DMS 273 (cell line): ENCODE data around the gene TCF7L1.
"Not testable (repeated sequence)": the region's sequence is repeated elsewhere in the genome, so short reads cannot be mapped to it uniquely, and the experiment has no call there.

ENCODE experiments used
- DNase-seq: peaks from one replicate; lab custom pipeline; 2025; ENCODE audit not compliant: unreplicated experiment; lab: John Stamatoyannopoulos, UW

The TCF7L1 gene

DNA sequence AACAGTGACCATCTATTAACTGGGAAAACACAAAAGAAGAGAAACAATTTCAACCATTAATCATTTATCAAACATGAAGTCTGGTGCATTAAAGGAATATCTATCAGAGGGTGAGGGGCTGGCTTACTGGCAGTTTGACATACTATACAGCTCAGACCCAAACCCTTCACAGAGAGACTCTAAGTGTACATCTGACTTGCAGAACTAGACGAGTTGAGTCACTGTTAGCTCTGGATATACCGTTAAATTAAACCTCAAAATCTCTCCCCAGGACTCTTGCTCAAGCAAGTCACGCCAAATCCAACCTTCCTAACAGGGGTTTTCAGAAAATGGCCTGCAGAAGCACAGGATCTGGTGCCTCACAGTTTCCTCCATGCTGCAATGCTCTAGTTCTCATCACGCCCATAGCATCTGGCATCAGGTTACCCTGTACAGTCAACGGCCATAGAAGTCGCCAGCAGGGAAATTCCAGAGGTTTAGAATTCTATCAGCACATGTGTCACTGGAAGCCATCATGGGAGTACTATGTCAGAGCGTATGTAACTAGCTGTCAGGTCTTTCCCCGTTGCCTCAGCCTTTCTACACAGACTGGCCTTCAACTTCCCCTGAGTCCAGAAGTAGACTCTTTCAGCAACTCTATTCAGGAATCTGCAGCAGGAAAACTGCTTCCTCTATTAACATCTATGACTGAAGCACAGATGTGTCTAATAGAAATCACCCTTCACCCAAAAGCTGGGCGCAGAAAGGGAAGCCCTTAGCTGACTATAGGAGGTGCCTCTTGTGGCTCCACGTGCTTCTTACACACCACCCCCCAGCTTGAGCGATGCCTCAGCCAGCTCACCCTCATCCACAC lies 185.3 kb downstream of the TCF7L1 start:
- peak; percentile 68 for DNase-seq

DNA sequence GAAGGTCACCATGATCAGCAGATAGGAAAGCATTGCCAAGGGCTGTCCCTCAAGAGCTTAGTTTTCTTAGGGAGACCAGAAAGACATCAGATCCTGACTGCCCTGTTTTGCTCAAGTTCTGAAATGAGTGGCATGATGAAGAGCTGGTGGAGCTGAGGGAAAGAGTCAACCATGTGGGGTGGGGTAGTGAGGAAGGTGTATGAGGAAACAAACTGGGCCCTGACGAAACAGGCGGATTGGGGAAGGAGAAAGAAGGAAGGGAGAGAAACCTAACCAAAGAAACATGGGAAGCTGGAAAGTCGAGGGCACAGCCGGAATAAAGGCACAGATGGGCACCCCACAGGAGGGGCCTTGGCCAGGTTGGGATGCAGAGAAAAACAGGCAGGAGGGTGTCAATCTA lies 186.6 kb downstream of the TCF7L1 start:
- DNase-seq: no peak

DNA sequence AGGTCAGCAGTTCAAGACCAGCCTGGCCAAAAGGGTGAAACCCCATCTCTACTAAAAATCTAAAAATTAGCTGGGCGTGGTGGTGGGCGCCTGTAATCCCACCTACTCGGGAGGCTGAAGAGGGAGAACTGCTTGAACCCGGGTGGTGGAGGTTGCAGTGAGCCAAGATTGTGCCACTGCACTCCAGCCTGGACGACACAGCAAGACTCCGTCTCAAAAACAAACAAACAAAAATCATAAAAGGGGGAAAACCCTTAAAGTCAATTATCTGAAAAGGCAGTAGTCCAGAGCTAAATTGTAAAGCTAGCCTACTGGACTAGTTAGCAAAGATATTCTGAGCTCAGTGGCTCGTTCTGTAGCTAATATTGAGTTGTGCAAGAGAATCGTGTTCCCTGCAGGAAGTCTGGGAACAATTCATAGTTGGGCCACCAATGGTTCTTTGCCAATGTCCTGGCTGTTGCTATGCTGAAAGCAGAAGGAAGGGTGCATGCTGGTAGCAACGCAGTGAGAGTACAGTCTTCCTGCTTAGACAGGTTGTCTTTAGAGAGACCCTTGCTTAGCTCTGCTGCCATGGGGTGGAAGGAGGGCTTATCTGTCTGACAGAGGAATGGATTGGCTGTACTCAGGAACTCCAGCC lies 190.3 kb downstream of the TCF7L1 start:
- DNase-seq: no peak

GRCh38 chr2:85323988-85324367 lies 190.8 kb downstream of the TCF7L1 start:
- not testable (repeated sequence) for DNase-seq

DNA sequence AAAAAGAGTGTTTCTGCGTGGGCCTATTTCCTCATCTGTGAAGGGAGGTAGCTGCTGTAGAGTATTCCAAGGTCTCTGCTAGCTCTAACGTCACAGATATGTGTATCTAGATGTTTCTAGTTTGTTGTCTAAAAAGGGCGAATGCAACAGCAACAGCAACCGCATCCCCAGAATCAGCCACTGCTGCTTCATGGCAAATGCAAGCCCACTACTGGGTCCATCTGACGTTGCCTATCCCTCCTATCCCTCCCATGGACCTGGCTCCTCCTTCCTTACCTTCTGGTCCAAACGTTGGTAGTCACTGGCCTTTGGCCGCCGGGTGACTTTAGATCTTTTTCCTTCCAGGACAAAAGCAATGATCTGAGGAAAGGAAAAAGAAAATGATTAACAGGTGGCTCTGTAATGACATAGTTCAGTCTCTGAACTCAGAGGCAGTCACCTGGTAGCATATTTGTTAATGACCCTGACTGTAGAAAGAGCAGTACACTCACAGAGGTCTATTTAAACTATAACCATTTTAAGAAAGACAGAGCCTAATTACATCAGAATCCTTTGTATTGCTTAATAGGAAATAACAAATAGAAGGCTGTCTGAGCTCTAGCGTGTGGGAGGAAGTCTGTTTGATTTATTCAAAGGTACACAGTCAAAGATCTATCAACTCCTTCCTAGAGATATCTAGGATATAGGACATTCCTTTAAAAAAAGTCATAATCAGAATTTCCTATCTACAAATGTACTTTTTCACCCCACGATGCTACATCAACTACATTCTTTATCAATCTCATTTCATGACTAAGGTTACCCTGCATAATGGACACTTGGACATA lies 191.7 kb downstream of the TCF7L1 start:
- DNase-seq: no peak

- no peak for DNase-seq
Observed at GRCh38 chr2:85325466-85325811, 192.2 kb downstream of the TCF7L1 start.

DNA sequence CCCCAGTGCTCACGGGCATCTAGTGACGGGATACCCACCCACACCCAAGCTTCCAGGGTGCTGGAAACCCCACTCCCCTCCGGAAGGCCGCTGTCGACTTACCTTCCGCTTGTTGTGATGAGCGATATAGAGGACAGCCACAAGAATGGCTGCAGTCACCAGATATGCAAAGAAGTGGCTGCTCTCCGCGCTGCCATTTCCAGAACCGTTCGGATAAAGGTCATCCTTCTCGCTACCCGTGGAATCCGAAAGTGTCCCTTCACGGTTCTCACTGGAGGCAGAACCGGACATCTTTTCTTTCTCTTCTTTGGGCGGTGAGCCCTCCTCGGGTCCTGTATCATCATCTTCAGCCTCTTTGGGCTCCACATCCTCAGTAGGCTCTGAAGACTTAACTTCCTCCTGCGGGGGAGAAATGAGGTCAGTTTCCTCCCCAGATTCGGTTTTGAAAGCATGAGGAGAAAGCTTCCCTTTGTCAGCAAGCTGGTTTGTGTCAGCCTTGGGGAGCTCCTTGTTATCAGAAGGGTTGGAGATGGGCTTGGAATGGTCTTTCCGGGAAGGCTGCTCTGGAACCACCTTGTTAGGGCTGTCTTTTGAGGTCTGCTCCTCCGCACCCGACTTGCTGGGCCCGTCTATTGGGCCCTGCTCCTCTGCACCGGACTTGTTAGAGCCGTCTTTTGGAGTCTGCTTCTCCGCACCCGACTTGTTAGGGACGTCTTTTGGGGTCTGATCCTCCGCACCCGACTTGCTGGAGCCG lies 193.4 kb downstream of the TCF7L1 start:
- DNase-seq: peak; percentile 60

DNA sequence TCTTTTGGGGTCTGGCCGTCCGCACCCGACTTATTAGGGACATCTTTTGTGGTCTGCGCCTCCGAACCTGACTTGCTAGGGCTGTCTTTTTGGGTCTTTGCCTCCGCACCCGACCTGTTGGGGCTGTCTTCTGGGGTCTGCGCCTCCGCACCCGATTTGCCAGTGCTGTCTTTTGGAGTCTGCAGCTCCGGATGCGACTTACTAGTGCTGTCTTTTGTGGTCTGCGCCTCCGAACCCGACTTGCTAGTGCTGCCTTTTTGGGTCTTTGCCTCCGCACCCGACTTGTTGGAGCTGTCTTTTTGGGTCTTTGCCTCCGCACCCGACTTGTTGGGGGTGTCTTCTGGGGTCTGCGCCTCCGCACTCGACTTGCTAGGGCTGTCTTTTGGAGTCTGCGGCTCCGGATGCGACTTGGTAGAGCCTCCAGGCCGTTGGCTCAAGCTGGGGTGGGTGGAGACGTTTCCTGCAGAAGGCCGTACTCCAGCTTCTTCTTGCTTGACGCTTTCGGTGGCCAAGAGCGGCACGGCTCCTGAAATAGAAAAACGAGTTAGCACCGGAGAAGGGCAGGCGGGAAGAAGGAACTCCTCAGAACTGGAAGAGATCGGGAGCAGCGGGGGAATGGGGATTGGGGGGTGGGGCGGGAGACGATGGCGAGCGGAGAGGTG lies 194.1 kb downstream of the TCF7L1 start:
- DNase-seq: peak; percentile 67

DNA sequence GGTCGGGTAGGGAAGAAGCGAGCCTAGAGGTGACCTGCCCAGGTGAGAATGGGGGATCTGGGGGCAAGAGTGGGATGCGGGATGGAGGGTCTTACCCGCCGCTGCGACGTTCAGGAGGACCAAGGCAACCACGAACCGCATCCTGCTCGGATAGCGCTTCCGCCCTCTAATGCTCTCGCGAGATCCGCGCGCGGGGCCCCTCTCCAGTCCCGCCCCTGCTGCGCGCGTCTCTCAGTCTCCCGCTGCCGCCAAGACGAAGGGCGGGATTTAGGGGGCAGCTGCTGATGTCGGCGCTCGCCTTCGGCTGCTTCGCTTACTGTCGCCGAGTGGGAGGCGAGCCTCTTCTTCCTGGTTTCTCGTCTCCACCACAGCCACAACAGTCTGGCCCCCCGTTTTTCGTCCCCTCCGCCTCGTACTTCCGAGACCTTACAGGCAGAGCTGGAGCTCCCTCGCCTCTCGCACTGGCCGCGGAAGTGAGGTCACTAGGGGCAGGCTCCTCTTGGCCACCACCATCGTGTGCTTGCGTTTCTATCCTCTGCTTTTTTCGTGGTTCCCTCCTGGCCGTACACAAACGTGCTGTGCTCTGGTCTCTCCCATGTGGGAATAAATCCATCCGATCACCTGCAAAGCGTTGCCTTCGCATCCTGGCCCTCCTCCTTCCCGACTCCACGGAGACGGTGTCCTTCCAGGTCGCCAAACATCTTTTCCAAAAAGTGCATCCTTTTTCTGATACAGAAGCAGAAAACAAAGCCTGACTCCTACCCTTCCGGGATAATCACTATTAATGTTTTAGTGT lies 194.8 kb downstream of the TCF7L1 start, which contains the start of gene TGOLN2:
Gene TGOLN2, minus strand, starts transcription at position 168 of the 796 bp plus-strand sequence. Its CDS starts 27 bp downstream, at position 141.
- peak; percentile 98 for DNase-seq

DNA sequence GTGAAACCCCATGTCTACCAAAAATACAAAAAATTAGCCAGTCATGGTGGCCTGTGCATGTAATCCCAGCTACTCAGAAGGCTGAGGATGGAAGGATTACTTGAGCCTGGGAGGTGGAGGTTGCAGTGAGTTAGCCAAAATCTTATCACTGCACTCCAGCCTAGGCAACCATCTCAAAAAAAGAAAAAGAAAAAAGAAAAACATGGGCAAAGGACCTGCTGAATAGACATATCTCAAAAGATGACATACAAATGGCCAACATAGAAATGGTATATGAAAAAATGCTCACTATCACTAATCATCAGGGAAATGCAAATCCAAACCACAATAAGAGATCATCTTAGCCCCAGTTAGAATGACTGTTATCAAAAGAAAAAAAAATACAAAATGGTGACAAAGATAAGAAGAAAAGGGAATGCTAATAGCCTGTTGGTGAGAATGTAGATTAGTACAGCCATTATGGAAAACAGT lies 196.0 kb downstream of the TCF7L1 start:
- DNase-seq: no peak

DNA sequence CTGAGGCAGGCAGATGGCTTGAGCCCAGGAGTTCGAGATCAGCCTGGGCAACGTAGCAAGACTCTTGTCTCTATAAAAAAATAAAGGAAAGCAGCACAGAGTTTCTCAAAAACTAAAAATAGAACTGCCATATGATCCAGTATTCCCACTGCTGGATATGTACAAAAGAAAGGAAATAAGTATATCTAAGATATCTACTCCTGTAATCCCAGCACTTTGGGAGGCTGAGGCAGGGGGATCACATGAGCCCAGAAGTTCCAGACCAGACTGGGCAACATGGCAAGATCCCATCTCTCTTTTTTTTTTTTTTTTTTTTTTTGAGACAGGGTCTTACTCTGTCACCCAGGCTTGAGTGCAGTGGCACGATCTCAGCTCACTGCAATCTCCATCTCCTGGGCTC lies 196.5 kb downstream of the TCF7L1 start:
- DNase-seq: not testable (repeated sequence)

GRCh38 chr2:85330839-85331636 lies 197.8 kb downstream of the TCF7L1 start:
- no peak for DNase-seq

DNA sequence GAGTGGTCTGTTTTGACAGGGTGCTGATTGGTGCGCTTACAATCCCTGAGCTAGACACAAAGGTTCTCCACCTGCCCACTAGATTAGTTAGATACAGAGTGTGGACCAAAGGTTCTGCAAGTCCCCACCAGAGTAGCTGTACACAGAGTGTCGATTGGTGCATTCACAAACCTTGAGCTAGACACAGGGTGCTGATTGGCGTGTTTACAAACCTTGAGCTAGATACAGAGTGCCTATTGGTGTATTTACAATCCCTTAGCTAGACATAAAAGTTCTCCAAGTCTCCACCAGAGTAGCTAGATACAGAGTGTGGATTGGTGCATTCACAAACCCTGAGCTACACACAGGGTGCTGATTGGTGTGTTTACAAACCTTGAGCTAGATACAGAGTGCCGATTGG lies 200.7 kb downstream of the TCF7L1 start:
- not testable (repeated sequence) for DNase-seq

- DNase-seq: no peak
Observed at GRCh38 chr2:85334928-85335327, 201.7 kb downstream of the TCF7L1 start.

GRCh38 chr2:85340034-85340892 lies 207.1 kb downstream of the TCF7L1 start:
- peak; percentile 83 for DNase-seq

GRCh38 chr2:85341269-85342029 lies 208.3 kb downstream of the TCF7L1 start:
- no peak for DNase-seq

DNA sequence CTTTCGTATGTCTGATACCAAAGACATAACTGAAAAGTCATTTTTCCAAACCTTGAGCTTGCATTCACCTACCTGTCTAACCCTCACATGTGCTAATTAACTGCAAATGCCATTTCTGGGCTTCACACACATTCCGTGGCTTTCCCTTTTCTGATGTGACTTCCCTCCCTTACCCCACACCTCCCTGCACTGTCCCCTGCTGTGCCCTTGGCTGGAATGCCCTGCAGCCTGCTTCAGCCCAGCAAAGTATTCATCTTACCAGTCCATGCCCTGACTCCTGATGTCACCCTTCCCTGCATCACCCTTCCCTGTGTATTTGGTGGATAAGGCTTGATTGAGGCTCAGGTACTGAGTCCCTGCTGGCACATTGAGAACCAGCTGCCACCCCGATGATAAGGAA lies 209.0 kb downstream of the TCF7L1 start:
- DNase-seq: no peak
